H9 (cell line): ENCODE results near the gene KISS1R. TPM values are rescaled to one million over a fixed set of nuclear protein-coding genes. Genes with fewer than 3 reads are reported as not detected.

Experiments
- DNase-seq: peaks from one replicate; pipeline ENCODE4 v3.0.0-alpha.2; 2017
- H2AFZ ChIP-seq: one replicate; pipeline ENCODE4 v1.6.1; 2013; ENCODE audit warnings: mild to moderate bottlenecking, low read length, control low read depth, moderate library complexity
- H2AK5ac ChIP-seq: 2 replicates; pipeline ENCODE4 v1.6.1; 2013; ENCODE audit warnings: low read length, control low read depth, mixed read lengths; ENCODE audit not compliant: insufficient read length
- H2BK120ac ChIP-seq: one replicate; pipeline ENCODE4 v1.6.1; 2013; ENCODE audit warnings: low read depth, mild to moderate bottlenecking, low read length, control low read depth, inconsistent platforms; ENCODE audit not compliant: poor library complexity, severe bottlenecking
- H2BK12ac ChIP-seq: 2 replicates; pipeline ENCODE4 v1.6.1; 2013; ENCODE audit warnings: low read length, control low read depth, mixed read lengths, low read depth; ENCODE audit not compliant: insufficient read length
- H2BK15ac ChIP-seq: 2 replicates; pipeline ENCODE4 v1.6.1; 2013; ENCODE audit warnings: low read depth, low read length, control low read depth
- H2BK20ac ChIP-seq: one replicate; pipeline ENCODE4 v1.6.1; 2013; ENCODE audit warnings: low read depth, mild to moderate bottlenecking, low read length, control low read depth, inconsistent platforms; ENCODE audit not compliant: poor library complexity, severe bottlenecking
- H2BK5ac ChIP-seq: 2 replicates; pipeline ENCODE4 v1.6.1; 2013; ENCODE audit warnings: low read length, control low read depth, mixed read lengths; ENCODE audit not compliant: insufficient read length
- H3K14ac ChIP-seq: 2 replicates; pipeline ENCODE4 v1.6.1; 2013; ENCODE audit warnings: low read length, control low read depth; ENCODE audit not compliant: insufficient read depth
- H3K18ac ChIP-seq: 2 replicates; pipeline ENCODE4 v1.6.1; 2013; ENCODE audit warnings: low read depth, mild to moderate bottlenecking, mixed read lengths, low read length, control low read depth; ENCODE audit not compliant: insufficient read length
- H3K23ac ChIP-seq: 2 replicates; pipeline ENCODE4 v1.6.1; 2013; ENCODE audit warnings: low read length, control low read depth, mixed read lengths, low read depth; ENCODE audit not compliant: insufficient read length
- H3K23me2 ChIP-seq: 2 replicates; pipeline ENCODE4 v1.6.1; 2013; ENCODE audit warnings: low read depth, mild to moderate bottlenecking, mixed read lengths, low read length, control low read depth; ENCODE audit not compliant: insufficient read length, poor library complexity, severe bottlenecking
- H3K27ac ChIP-seq: 2 replicates; pipeline ENCODE4 v1.5.1; 2013; ENCODE audit warnings: low read length, control low read depth, mixed read lengths, low read depth; ENCODE audit not compliant: insufficient read length
- H3K27me3 ChIP-seq: 2 replicates; pipeline ENCODE4 v1.6.1; 2013; ENCODE audit warnings: low read length, control low read depth, inconsistent platforms; ENCODE audit not compliant: insufficient read depth
- H3K4ac ChIP-seq: 2 replicates; pipeline ENCODE4 v1.6.1; 2013; ENCODE audit warnings: low read depth, mild to moderate bottlenecking, control low read depth, inconsistent platforms, low read length, moderate library complexity
- H3K4me1 ChIP-seq: 2 replicates; pipeline ENCODE4 v1.6.1; 2013; ENCODE audit warnings: low read length, control low read depth, inconsistent platforms; ENCODE audit not compliant: insufficient read depth
- H3K4me2 ChIP-seq: 2 replicates; pipeline ENCODE4 v1.6.1; 2013; ENCODE audit warnings: low read length, control low read depth, mixed read lengths; ENCODE audit not compliant: insufficient read length, insufficient read depth
- H3K56ac ChIP-seq: 2 replicates; pipeline ENCODE4 v1.6.1; 2013; ENCODE audit warnings: low read depth, mild to moderate bottlenecking, mixed read lengths, low read length, control low read depth; ENCODE audit not compliant: insufficient read length
- H3K79me1 ChIP-seq: 2 replicates; pipeline ENCODE4 v1.6.1; 2013; ENCODE audit warnings: low read depth, mild to moderate bottlenecking, moderate library complexity, low read length, control low read depth, inconsistent platforms; ENCODE audit not compliant: insufficient read depth, poor library complexity, severe bottlenecking
- H3K79me2 ChIP-seq: 2 replicates; pipeline ENCODE4 v1.6.1; 2013; ENCODE audit warnings: low read length, control low read depth, inconsistent platforms; ENCODE audit not compliant: insufficient read depth
- H3K9ac ChIP-seq: 2 replicates; pipeline ENCODE4 v1.6.1; 2013; ENCODE audit warnings: low read length, control low read depth, mixed read lengths; ENCODE audit not compliant: insufficient read length; ENCODE audit errors: extremely low read depth
- H3K9me3 ChIP-seq: one replicate; pipeline ENCODE4 v1.6.1; 2013; ENCODE audit warnings: low read depth, low read length, inconsistent platforms; ENCODE audit not compliant: control insufficient read depth
- H3T11ph ChIP-seq: one replicate; pipeline ENCODE4 v1.6.1; 2013; ENCODE audit warnings: mild to moderate bottlenecking, low read length, control low read depth, inconsistent platforms
- H4K20me1 ChIP-seq: one replicate; pipeline ENCODE4 v1.6.1; 2013; ENCODE audit not compliant: control insufficient read depth, insufficient read length, insufficient read depth
- H4K5ac ChIP-seq: 2 replicates; pipeline ENCODE4 v1.6.1; 2013; ENCODE audit warnings: low read depth, mild to moderate bottlenecking, mixed read lengths, low read length, control low read depth; ENCODE audit not compliant: insufficient read length
- H4K8ac ChIP-seq: replicated peaks from 2 replicates; pipeline ENCODE4 v1.6.1; 2013; ENCODE audit warnings: low read length, control low read depth, mixed read lengths, low read depth; ENCODE audit not compliant: insufficient read length
- H4K91ac ChIP-seq: 2 replicates; pipeline ENCODE4 v1.6.1; 2013; ENCODE audit warnings: low read depth, mild to moderate bottlenecking, moderate library complexity, mixed read lengths, low read length, control low read depth; ENCODE audit not compliant: insufficient read length
- H3K27ac Mint-ChIP-seq, 3 experiments: 2 replicates in 2 of 3; 3 replicates in 1 of 3; pipeline ENCODE4 v1.8.0; 2020 to 2021; ENCODE audit warnings: mixed read lengths in 3 of 3, mild to moderate bottlenecking in 1 of 3, moderate library complexity in 1 of 3
- H3K27me3 Mint-ChIP-seq: 2 replicates; pipeline ENCODE4 v1.8.0; 2021; ENCODE audit warnings: low read depth, mild to moderate bottlenecking, moderate library complexity, mixed read lengths
- H3K36me3 Mint-ChIP-seq, 3 experiments: 2 replicates in 2 of 3; 3 replicates in 1 of 3; pipeline ENCODE4 v1.8.0; 2020 to 2021; ENCODE audit warnings: low read depth in 3 of 3, mixed read lengths in 3 of 3; ENCODE audit not compliant: insufficient read depth in 1 of 3
- H3K4me1 Mint-ChIP-seq, 2 experiments: 2 replicates each; pipeline ENCODE4 v1.8.0; 2020; ENCODE audit warnings: mixed read lengths in 2 of 2
- H3K4me3 Mint-ChIP-seq, 2 experiments: 2 replicates in 1 of 2; 3 replicates in 1 of 2; pipeline ENCODE4 v1.8.0; 2020 to 2021; ENCODE audit warnings: mild to moderate bottlenecking in 2 of 2, mixed read lengths in 2 of 2, moderate library complexity in 1 of 2
- H3K9me3 Mint-ChIP-seq, 2 experiments: 2 replicates in 1 of 2; 3 replicates in 1 of 2; pipeline ENCODE4 v1.8.0; 2020; ENCODE audit warnings: mild to moderate bottlenecking in 2 of 2, mixed read lengths in 2 of 2, moderate library complexity in 1 of 2
- CTCF ChIP-seq: fragments of 200-600 bp; sonication (generic); conservative IDR thresholded peaks from 3 replicates; pipeline ENCODE4 v1.8.0; 2021; ENCODE audit warnings: antibody characterized with exemption, mild to moderate bottlenecking
- WGBS: extraction: QIAGEN DNeasy Blood & Tissue Kit; methylation state at CpG from one replicate; pipeline ENCODE4 v1.1.7; 2013; ENCODE audit warnings: missing lambda C conversion rate, low lambda C conversion rate, mixed read lengths; ENCODE audit not compliant: insufficient read length; ENCODE audit errors: extremely low coverage; 5-methylcytosine and 5-hydroxymethylcytosine counted together
- total RNA-seq: library from RNA; stranded (reverse); gene quantifications from 2 replicates; pipeline ENCODE4 v1.2.1, GENCODE V29; 2021

Gene KISS1R
- total RNA-seq, 1 experiment from 2014 or later, result 3.3 TPM

DNA sequence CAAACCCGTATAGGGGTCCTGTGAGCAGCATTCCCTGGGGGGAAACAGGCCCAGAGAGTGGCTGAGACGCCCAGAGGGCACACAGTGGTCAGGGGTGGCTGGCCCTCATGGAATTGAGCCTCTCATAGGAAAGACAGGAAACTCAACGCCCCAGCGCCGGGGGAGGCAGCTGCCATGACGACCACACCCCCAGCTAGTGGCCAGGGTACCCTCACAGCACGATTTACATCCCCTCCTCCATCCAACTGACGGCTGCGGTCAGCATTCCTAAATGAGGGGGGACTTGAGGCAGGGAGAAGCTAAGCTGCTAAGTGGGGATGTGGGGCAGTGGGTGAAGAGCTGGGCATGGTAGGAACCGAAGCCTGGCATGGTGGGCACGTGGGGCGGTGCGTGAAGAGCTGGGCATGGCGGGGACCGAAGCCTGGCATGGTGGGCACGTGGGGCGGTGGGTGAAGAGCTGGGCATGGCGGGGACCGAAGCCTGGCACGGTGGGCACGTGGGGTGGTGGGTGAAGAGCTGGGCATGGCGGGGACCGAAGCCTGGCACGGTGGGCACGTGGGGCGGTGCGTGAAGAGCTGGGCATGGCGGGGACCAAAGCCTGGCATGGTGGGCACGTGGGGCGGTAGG lies 34.1 kb upstream of the KISS1R start:
- H3K23ac ChIP-seq, result no peak overlapping the region
- no peak overlapping the region for H3K4me3 Mint-ChIP-seq
- H3K4me1 Mint-ChIP-seq, result no peaks in the 10 kb centered on the region
- H3K18ac ChIP-seq, result no peak overlapping the region
- H3K27ac ChIP-seq, result no peak overlapping the region
- H2BK5ac ChIP-seq, result no peak overlapping the region
- no peaks in the 10 kb centered on the region for H3K9me3 ChIP-seq
- no peaks in the 10 kb centered on the region for H3K4me1 ChIP-seq
- no peak overlapping the region for H2BK12ac ChIP-seq
- no peak for DNase-seq
- no peaks in the 10 kb centered on the region for H3K79me1 ChIP-seq
- H2BK120ac ChIP-seq, result no peak overlapping the region
- H3K4ac ChIP-seq, result no peak overlapping the region
- no peaks in the 10 kb centered on the region for H3K27me3 Mint-ChIP-seq
- H4K5ac ChIP-seq, result no peak overlapping the region
- no peak overlapping the region for H3K56ac ChIP-seq
- H3K79me2 ChIP-seq, result no peaks in the 10 kb centered on the region
- no CpG with 5 or more reads among the region's 30 CpGs for WGBS
- H2AFZ ChIP-seq, result no peak overlapping the region
- H4K91ac ChIP-seq, result no peak overlapping the region
- no peak for TF ChIP-seq CTCF
- H2BK15ac ChIP-seq, result no peak overlapping the region
- no peak overlapping the region for H3K4me2 ChIP-seq
- H4K20me1 ChIP-seq, result no peaks in the 10 kb centered on the region
- no peak overlapping the region for H2AK5ac ChIP-seq
- H3K14ac ChIP-seq, result no peak overlapping the region
- H3K9me3 Mint-ChIP-seq, result no peaks in the 10 kb centered on the region
- no peak overlapping the region for H2BK20ac ChIP-seq
- peaks cover 3% of the 10 kb centered on the region for H3K23me2 ChIP-seq
- no peak overlapping the region for H3K27ac Mint-ChIP-seq
- no peaks in the 10 kb centered on the region for H3K27me3 ChIP-seq
- no peak overlapping the region for H3T11ph ChIP-seq
- no peak overlapping the region for H3K9ac ChIP-seq
- H4K8ac ChIP-seq, result no peak overlapping the region
- H3K36me3 Mint-ChIP-seq, result peaks cover 23 to 55% (median 45%) of the 10 kb centered on the region in 3 experiments
